ENCODE results near the gene CPLANE2. TPM values are rescaled to one million over a fixed set of nuclear protein-coding genes. Genes with fewer than 3 reads are reported as not detected.

Gene CPLANE2
- total and polyA plus RNA-seq, 12 donors, result 2.2 to 11.1 (median 6.8) TPM

DNA sequence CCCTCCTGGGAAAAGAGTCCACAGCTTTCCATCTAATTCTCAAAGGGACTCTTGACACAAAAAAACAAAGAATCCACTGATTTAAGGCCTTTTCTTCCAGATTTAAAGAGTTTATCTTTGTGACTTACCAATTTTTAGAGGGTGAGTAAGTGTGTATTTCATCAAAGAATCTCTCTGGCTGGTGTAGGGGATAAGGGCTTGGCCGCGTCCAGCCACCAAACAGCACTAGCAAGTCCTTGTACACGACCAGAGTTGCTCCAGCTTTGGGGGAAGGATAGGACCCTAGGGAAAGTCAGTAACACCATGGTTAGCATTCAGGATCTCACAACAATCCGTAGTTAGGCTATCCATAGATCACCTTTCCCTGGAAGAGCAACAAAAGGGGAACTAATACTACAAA, 19.5 kb upstream of the CPLANE2 start:
- no peaks in the 10 kb centered on the region for H3K27me3 ChIP-seq
- intact Hi-C loops (cut with DNase I), result no loop called here
- DNase-seq (no peak), ATAC-seq (no peak)
- H3K4me3 ChIP-seq, result no peak overlapping the region
- peaks cover 7 to 33% (median 20%) of the 10 kb centered on the region in 9 donors for H3K4me1 ChIP-seq
- WGBS, 2 donors, result 78 to 83% methylated on average over 4 of the region's 4 CpGs
- H3K27ac ChIP-seq, result no peak overlapping the region
- no peaks in the 10 kb centered on the region for H3K9me3 ChIP-seq
- H3K36me3 ChIP-seq, result peaks cover 0 to 68% (median 24%) of the 10 kb centered on the region in 9 donors
- no peak for TF ChIP-seq CTCF (IDR thresholded peaks at IDR 0.05)

DNA sequence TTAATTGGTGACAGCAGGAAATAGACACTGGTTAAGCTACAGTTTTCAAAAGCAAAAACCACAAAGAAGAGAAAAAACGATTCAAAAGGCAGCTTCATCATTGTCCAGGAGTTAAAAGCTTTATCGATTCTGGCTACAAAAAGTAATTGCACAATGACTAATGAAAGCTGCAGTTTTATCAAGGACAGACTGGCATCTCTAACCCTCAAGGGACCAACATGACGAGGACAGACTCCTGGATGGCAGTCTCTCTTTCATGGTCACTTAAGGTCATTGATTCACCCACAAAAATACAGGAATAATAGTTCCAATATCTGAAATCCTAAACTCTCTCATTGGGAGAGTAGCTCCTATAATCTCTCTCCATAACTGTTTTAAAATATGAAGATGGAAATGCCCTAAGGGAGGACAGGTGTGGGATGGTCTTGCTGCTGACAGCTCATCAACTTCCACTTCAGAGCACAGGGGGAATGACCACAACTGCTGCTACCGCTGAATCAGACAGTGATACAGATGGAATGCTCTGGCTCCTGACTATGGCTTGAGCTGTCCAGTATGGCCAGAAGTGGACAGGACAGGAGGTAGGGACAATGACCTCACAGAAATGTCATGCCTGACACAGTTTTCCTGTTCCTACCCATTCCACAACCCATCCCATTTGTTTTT, 17.4 kb upstream of the CPLANE2 start:
- Histone ChIP-seq H3K36me3 (peaks cover 0 to 88% (median 27%) of the 10 kb centered on the region in 9 donors), H3K4me1 (peaks cover 17 to 45% (median 34%) of the 10 kb centered on the region in 9 donors), H3K9me3 (no peaks in the 10 kb centered on the region), H3K27ac (peak overlapping the region in 4 of 10 donors; percentile 8 to 39 (median 16)), H3K4me3 (no peak overlapping the region), H3K27me3 (no peaks in the 10 kb centered on the region)
- ATAC-seq (peak in 5 of 8 donors; percentile 31 to 76 (median 46)), DNase-seq (no peak)
- WGBS, 2 donors, result 42 to 45% methylated on average over 4 of the region's 4 CpGs
- no peak for TF ChIP-seq CTCF (IDR thresholded peaks at IDR 0.05)
- intact Hi-C loops (cut with DNase I), result no loop called here

DNA sequence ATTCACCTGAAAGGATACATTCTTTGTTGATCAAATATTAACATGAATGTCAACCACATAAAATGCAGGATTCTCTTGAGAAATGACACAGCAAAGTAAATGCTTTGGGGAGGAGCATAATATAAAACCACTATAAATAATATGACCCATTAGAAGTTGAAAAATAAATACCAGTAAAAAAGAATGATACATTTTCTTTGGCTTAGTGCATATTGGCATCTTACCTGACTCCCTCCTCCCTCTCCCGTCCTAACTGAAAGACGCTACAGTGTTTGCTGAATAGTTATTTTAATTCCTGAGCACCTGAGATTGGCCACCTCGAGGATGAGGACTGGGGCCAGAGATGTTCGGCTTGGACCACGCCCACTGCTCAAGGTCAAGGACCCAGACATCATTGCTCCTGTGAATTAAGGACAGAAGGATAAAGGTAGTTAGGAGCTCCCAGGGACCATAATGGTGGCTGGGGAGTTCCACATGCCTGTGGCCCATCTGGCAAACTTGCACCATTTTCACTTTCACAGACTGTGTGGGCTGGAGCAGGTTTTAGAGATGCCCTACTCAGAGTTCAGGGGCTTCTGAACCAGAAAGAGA, 16.4 kb upstream of the CPLANE2 start:
- H3K4me1 ChIP-seq, result peaks cover 26 to 54% (median 44%) of the 10 kb centered on the region in 9 donors
- no peak for ATAC-seq
- peak overlapping the region in 4 of 10 donors; percentile 4 to 39 (median 8) for H3K27ac ChIP-seq

DNA sequence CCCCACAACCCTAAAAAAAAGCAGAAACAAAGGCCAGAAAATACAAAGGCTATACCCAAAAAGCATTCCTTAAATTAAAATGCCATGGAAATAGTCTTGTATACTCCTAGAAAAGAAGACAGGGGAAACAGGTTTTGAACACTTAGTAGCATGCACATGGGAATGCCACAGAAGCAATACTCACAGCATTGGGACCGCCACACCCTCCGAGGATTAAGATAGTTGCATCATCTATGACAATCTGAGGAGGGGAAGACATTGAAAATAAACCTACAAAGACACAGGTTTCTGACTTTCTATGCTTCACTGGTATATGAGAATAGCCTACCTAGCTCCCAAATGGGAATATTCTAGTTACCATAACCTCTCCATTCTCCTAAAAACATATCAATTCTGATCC, 15.9 kb upstream of the CPLANE2 start:
- intact Hi-C loops (cut with DNase I), result no loop called here
- H3K4me1 ChIP-seq, result peaks cover 30 to 59% (median 49%) of the 10 kb centered on the region in 9 donors
- no peak overlapping the region for H3K4me3 ChIP-seq
- no peaks in the 10 kb centered on the region for H3K27me3 ChIP-seq
- no peaks in the 10 kb centered on the region for H3K9me3 ChIP-seq
- peaks cover 0 to 77% (median 27%) of the 10 kb centered on the region in 9 donors for H3K36me3 ChIP-seq
- DNase-seq (no peak), ATAC-seq (no peak)
- 95 to 97% methylated on average over 2 of the region's 2 CpGs for WGBS, 2 donors
- no peak for TF ChIP-seq CTCF (IDR thresholded peaks at IDR 0.05)
- no peak overlapping the region for H3K27ac ChIP-seq

More for the DNA sequence above, 16.4 kb upstream of the CPLANE2 start:
- no peaks in the 10 kb centered on the region for H3K27me3 ChIP-seq
- no peak for DNase-seq
- TF ChIP-seq CTCF (IDR thresholded peaks at IDR 0.05), result no peak
- H3K4me3 ChIP-seq, result no peak overlapping the region
- 78 to 80% methylated on average over 5 of the region's 5 CpGs for WGBS, 2 donors
- peaks cover 0 to 79% (median 27%) of the 10 kb centered on the region in 9 donors for H3K36me3 ChIP-seq
- H3K9me3 ChIP-seq, result no peaks in the 10 kb centered on the region
- intact Hi-C loops (cut with DNase I), result no loop called here
